SK-N-SH (cell line): ENCODE measurements around the gene CCN5. TPM values are rescaled to one million over a fixed set of nuclear protein-coding genes. Genes with fewer than 3 reads are reported as not detected.

Experiments
- CTCF ChIA-PET: fragments of 300-600, 350-600 bp; formaldehyde crosslinking; extraction: SDS; loops from one replicate; lab custom pipeline; 2021; lab: Yijun Ruan, JAX
- POLR2A ChIA-PET: fragments of 350-600 bp; sonication (Branson Sonifier 250); formaldehyde crosslinking; extraction: SDS; loops from one replicate; lab custom pipeline; 2020; ENCODE audit warnings: antibody characterized with exemption, inconsistent platforms; lab: Yijun Ruan, JAX
- DNase-seq: peaks from one replicate; pipeline ENCODE4 v3.0.0; 2012
- H2AFZ ChIP-seq: fragments of 200-600 bp; sonication (generic); 2 replicates; pipeline ENCODE4 v1.8.1; 2016; ENCODE audit warnings: antibody characterized with exemption, mild to moderate bottlenecking, low read depth
- H3F3A ChIP-seq: fragments of 200-600 bp; sonication (generic); replicated peaks from 2 replicates; pipeline ENCODE3; 2016; ENCODE audit warnings: antibody characterized with exemption, mild to moderate bottlenecking; ENCODE audit not compliant: insufficient read depth
- H3K27ac ChIP-seq, 2 experiments: fragments of 200-500 bp in 1 of 2; fragments of 200-600 bp in 1 of 2; sonication (Bioruptor generic) in 1 of 2; sonication (generic), shearing (Covaris generic) in 1 of 2; 2 replicates each; pipeline versions ENCODE4 v1.5.1 to v1.6.1; 2014 to 2016; ENCODE audit warnings: low read depth in 2 of 2, inconsistent platforms in 1 of 2, low read length in 1 of 2, mild to moderate bottlenecking in 1 of 2, mixed read lengths in 1 of 2
- H3K27me3 ChIP-seq: fragments of 200-600 bp; sonication (generic), shearing (Covaris generic); 2 replicates; pipeline ENCODE4 v1.6.1; 2016; ENCODE audit warnings: mixed run types; ENCODE audit not compliant: insufficient read depth
- H3K36me3 ChIP-seq, 2 experiments: fragments of 200-500 bp in 1 of 2; fragments of 200-600 bp in 1 of 2; sonication (Bioruptor generic) in 1 of 2; sonication (generic) in 1 of 2; replicated peaks in 1 of 2; 2 replicates each; pipeline versions ENCODE3 to v1.5.1; 2014 to 2016; ENCODE audit warnings: low read length in 1 of 2, mild to moderate bottlenecking in 1 of 2; ENCODE audit not compliant: insufficient read depth in 2 of 2, control insufficient read depth in 1 of 2
- H3K4me1 ChIP-seq, 2 experiments: fragments of 200-500 bp in 1 of 2; fragments of 200-600 bp in 1 of 2; sonication (Bioruptor generic) in 1 of 2; sonication (generic), shearing (Covaris generic) in 1 of 2; 2 replicates each; pipeline versions ENCODE4 v1.5.1 to v1.6.1; 2014 to 2016; ENCODE audit warnings: low read depth in 1 of 2, low read length in 1 of 2, mixed run types in 1 of 2; ENCODE audit not compliant: insufficient read depth in 2 of 2, control insufficient read depth in 1 of 2
- H3K4me2 ChIP-seq: fragments of 200-600 bp; sonication (generic), shearing (Covaris generic); 2 replicates; pipeline ENCODE4 v1.6.1; 2017; ENCODE audit warnings: mixed run types
- H3K4me3 ChIP-seq, 2 experiments: fragments of 200-500 bp in 1 of 2; fragments of 200-600 bp in 1 of 2; sonication (Bioruptor generic) in 1 of 2; sonication (generic), shearing (Covaris generic) in 1 of 2; 2 replicates each; pipeline versions ENCODE4 v1.5.1 to v1.8.1; 2014 to 2016; ENCODE audit warnings: low read depth in 2 of 2, inconsistent platforms in 1 of 2, low read length in 1 of 2, mild to moderate bottlenecking in 1 of 2, mixed read lengths in 1 of 2, moderate library complexity in 1 of 2
- H3K79me2 ChIP-seq: fragments of 200-600 bp; sonication (generic); 2 replicates; pipeline ENCODE4 v1.8.1; 2017; ENCODE audit warnings: mild to moderate bottlenecking; ENCODE audit not compliant: insufficient read depth
- H3K9ac ChIP-seq: fragments of 200-600 bp; sonication (generic); 2 replicates; pipeline ENCODE4 v1.6.1; 2017; ENCODE audit warnings: mixed run types
- H3K9me2 ChIP-seq: fragments of 200-600 bp; sonication (generic); 2 replicates; pipeline ENCODE4 v1.6.1; 2017; ENCODE audit warnings: mixed run types
- H3K9me3 ChIP-seq: fragments of 200-600 bp; sonication (generic); 2 replicates; pipeline ENCODE4 v1.6.1; 2017; ENCODE audit warnings: mixed run types, mild to moderate bottlenecking, moderate library complexity
- H4K20me1 ChIP-seq: fragments of 200-600 bp; sonication (generic); 2 replicates; pipeline ENCODE4 v1.6.1; 2017; ENCODE audit warnings: mild to moderate bottlenecking, mixed run types; ENCODE audit not compliant: insufficient read depth
- CHD2 ChIP-seq: fragments of 150-350 bp; IDR thresholded peaks from 2 replicates; pipeline ENCODE4 v1.6.1; 2018; ENCODE audit warnings: low read length; ENCODE audit not compliant: partially characterized antibody
- EP300 ChIP-seq, 2 experiments: IDR thresholded peaks; 2 replicates each; pipeline versions ENCODE4 v1.4.0 to v1.6.1; 2012; ENCODE audit warnings: borderline replicate concordance in 1 of 2, low read depth in 1 of 2, low read length in 1 of 2
- FOSL2 ChIP-seq: IDR thresholded peaks from 2 replicates; pipeline ENCODE4 v1.4.0; 2012; ENCODE audit warnings: low read depth, mild to moderate bottlenecking, moderate library complexity, borderline replicate concordance
- FOXJ3 ChIP-seq: sonication (generic); formaldehyde crosslinking; IDR thresholded peaks from 2 replicates; pipeline ENCODE4 v1.5.1; 2020; ENCODE audit warnings: mild to moderate bottlenecking, missing genetic modification reagents
- JUND ChIP-seq: IDR thresholded peaks from 2 replicates; pipeline ENCODE4 v1.4.0; 2012
- MEF2A ChIP-seq: IDR thresholded peaks from 2 replicates; pipeline ENCODE4 v1.4.0; 2012; ENCODE audit warnings: low read depth, borderline replicate concordance
- MXI1 ChIP-seq: IDR thresholded peaks from 2 replicates; pipeline ENCODE4 v1.6.1; 2012; ENCODE audit warnings: mild to moderate bottlenecking, low read depth, low read length, improper control_type of control experiment
- POLR2AphosphoS5 ChIP-seq: IDR thresholded peaks from 2 replicates; pipeline ENCODE4 v1.6.1; 2012; ENCODE audit warnings: low read depth, low read length
- RAD21 ChIP-seq: IDR thresholded peaks from 2 replicates; pipeline ENCODE4 v1.6.1; 2012; ENCODE audit warnings: mild to moderate bottlenecking, low read length
- RCOR1 ChIP-seq: fragments of 150-350 bp; IDR thresholded peaks from 2 replicates; pipeline ENCODE4 v1.6.1; 2017; ENCODE audit warnings: antibody characterized with exemption, low read length
- RXRA ChIP-seq: IDR thresholded peaks from 2 replicates; pipeline ENCODE4 v1.4.0; 2012; ENCODE audit warnings: low read depth, mild to moderate bottlenecking, borderline replicate concordance
- SIN3A ChIP-seq: IDR thresholded peaks from 2 replicates; pipeline ENCODE4 v1.6.1; 2012; ENCODE audit warnings: low read depth, mild to moderate bottlenecking, low read length, moderate library complexity, borderline replicate concordance
- TAF1 ChIP-seq: IDR thresholded peaks from 2 replicates; pipeline ENCODE4 v1.6.1; 2012; ENCODE audit warnings: low read depth, mild to moderate bottlenecking, low read length, moderate library complexity, borderline replicate concordance
- TCF12 ChIP-seq: IDR thresholded peaks from 2 replicates; pipeline ENCODE4 v1.4.0; 2012
- TEAD4 ChIP-seq: IDR thresholded peaks from 2 replicates; pipeline ENCODE4 v1.4.0; 2012; ENCODE audit warnings: mild to moderate bottlenecking, borderline replicate concordance; ENCODE audit not compliant: insufficient read depth
- YY1 ChIP-seq: IDR thresholded peaks from 2 replicates; pipeline ENCODE4 v1.4.0; 2012; ENCODE audit warnings: low read depth, mild to moderate bottlenecking
- WGBS: methylation state at CpG from one replicate; pipeline ENCODE4 v1.1.6; 2017; ENCODE audit warnings: low lambda C conversion rate; 5-methylcytosine and 5-hydroxymethylcytosine counted together
- polyA plus RNA-seq, 3 experiments: library from polyadenylated mRNA; depleted of rRNA; stranded (reverse); fragments of >200 nt; gene quantifications; 2 replicates each; pipeline ENCODE4 v1.2.3, GENCODE V29; 2012
- TF ChIP-seq, protein P1 (sequence below): IDR thresholded peaks from 2 replicates; pipeline ENCODE4; 2012
- TF ChIP-seq, protein P2 (sequence below): IDR thresholded peaks from 2 replicates; pipeline ENCODE4 v1.4.0; 2012; ENCODE audit warnings: low read depth, borderline replicate concordance
- TF ChIP-seq, protein P3 (sequence below): IDR thresholded peaks from 2 replicates; pipeline ENCODE4 v1.6.1; 2012; ENCODE audit warnings: mild to moderate bottlenecking, low read depth, low read length, moderate library complexity

CCN5 gene
- polyA plus RNA-seq, 1 of the 3 experiments (the other 2 are of a cell fraction): 0.05 TPM

DNA sequence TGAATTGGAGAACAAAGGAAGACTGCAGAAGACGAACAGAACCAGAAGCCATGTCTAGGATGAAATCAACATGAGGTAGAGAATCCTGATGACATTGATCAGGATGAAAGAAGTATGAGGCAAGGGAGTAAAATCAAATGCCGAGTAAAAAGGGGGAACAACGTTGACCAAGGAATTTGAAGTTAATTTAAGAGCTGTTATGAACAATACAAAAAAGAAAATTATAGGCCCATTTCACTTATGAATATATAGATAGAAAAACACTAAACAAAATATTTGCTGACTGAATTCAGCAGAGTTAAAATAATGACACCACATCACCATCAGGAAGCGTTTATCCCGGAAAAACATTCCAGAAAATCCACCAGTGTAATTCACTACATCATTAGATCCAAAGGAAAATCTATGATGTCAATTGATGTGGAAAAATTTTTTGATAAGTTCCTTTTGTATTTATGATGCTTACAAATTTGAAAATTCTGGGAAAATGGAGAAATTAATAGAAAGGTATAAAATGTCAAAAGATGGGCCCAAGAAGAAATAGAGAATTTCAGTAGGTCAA is 8.1 kb upstream of the CCN5 start:
- Histone ChIP-seq H3K4me2 (no peak overlapping the region), H3K9me2 (no peaks in the 10 kb centered on the region), H4K20me1 (no peaks in the 10 kb centered on the region), H3K27ac (no peak overlapping the region), H3K9ac (no peak overlapping the region), H3K36me3 (no peaks in the 10 kb centered on the region), H3K79me2 (no peaks in the 10 kb centered on the region), H3K4me3 (no peak overlapping the region), H3K4me1 (peaks cover 5 to 10% of the 10 kb centered on the region in 2 experiments; a peak in 1 of 4 replicates), H3F3A (no peaks in the 10 kb centered on the region), H3K9me3 (no peaks in the 10 kb centered on the region), H3K27me3 (no peaks in the 10 kb centered on the region), H2AFZ (no peak overlapping the region)
- POLR2A ChIA-PET: no interaction called here
- CTCF ChIA-PET: interaction anchor here (0.8 to 7.0 kb wide), 4 partner anchors 16 to 94 kb away, joined by 3 to 61 read pairs (median 4); no protein-coding TSS in a partner anchor
- WGBS: 89% methylated on average over 5 of the region's 5 CpGs
- no peak for DNase-seq
- TF ChIP-seq CHD2: no peak
- no peak for TF ChIP-seq TCF12
- no peak for TF ChIP-seq MEF2A
- no peak for TF ChIP-seq RAD21
- no peak for TF ChIP-seq FOXJ3 (CRISPR knock-in tag)
- TF ChIP-seq, protein P1, sequence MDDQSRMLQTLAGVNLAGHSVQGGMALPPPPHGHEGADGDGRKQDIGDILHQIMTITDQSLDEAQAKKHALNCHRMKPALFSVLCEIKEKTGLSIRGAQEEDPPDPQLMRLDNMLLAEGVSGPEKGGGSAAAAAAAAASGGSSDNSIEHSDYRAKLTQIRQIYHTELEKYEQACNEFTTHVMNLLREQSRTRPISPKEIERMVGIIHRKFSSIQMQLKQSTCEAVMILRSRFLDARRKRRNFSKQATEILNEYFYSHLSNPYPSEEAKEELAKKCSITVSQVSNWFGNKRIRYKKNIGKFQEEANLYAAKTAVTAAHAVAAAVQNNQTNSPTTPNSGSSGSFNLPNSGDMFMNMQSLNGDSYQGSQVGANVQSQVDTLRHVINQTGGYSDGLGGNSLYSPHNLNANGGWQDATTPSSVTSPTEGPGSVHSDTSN: no peak
- TF ChIP-seq, protein P2, sequence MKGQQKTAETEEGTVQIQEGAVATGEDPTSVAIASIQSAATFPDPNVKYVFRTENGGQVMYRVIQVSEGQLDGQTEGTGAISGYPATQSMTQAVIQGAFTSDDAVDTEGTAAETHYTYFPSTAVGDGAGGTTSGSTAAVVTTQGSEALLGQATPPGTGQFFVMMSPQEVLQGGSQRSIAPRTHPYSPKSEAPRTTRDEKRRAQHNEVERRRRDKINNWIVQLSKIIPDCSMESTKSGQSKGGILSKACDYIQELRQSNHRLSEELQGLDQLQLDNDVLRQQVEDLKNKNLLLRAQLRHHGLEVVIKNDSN: no peak
- TF ChIP-seq RXRA: no peak
- TF ChIP-seq POLR2AphosphoS5: no peak
- TF ChIP-seq YY1: no peak
- no peak for TF ChIP-seq JUND
- no peak for TF ChIP-seq SIN3A
- TF ChIP-seq, protein P3, sequence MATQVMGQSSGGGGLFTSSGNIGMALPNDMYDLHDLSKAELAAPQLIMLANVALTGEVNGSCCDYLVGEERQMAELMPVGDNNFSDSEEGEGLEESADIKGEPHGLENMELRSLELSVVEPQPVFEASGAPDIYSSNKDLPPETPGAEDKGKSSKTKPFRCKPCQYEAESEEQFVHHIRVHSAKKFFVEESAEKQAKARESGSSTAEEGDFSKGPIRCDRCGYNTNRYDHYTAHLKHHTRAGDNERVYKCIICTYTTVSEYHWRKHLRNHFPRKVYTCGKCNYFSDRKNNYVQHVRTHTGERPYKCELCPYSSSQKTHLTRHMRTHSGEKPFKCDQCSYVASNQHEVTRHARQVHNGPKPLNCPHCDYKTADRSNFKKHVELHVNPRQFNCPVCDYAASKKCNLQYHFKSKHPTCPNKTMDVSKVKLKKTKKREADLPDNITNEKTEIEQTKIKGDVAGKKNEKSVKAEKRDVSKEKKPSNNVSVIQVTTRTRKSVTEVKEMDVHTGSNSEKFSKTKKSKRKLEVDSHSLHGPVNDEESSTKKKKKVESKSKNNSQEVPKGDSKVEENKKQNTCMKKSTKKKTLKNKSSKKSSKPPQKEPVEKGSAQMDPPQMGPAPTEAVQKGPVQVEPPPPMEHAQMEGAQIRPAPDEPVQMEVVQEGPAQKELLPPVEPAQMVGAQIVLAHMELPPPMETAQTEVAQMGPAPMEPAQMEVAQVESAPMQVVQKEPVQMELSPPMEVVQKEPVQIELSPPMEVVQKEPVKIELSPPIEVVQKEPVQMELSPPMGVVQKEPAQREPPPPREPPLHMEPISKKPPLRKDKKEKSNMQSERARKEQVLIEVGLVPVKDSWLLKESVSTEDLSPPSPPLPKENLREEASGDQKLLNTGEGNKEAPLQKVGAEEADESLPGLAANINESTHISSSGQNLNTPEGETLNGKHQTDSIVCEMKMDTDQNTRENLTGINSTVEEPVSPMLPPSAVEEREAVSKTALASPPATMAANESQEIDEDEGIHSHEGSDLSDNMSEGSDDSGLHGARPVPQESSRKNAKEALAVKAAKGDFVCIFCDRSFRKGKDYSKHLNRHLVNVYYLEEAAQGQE: no peak
- TF ChIP-seq TEAD4: no peak
- TF ChIP-seq MXI1: no peak
- no peak for TF ChIP-seq EP300 (IDR thresholded peaks at IDR 0.05; ENCODE audit: borderline replicate concordance in 1 of 2, low read depth in 1 of 2, low read length in 1 of 2)
- no peak for TF ChIP-seq FOSL2
- TF ChIP-seq TAF1: no peak
- no peak for TF ChIP-seq RCOR1
